Posterior cingulate gyrus (tissue), 11 donors: Measurements from ENCODE around the gene POU6F2.
"Not testable (repeated sequence)": the region's sequence is repeated elsewhere in the genome, so short reads cannot be mapped to it uniquely, and the experiment has no call there.

Experiments used
- DNase-seq, 10 donors: peaks; one replicate each; pipeline versions ENCODE4 v3.0.0 to v3.0.0-alpha.2; 2020 to 2021; ENCODE audit warnings: mixed read lengths in 3 of 10
- intact Hi-C: fragments of 100-400 bp; cut with DNase I; formaldehyde crosslinking; loops from one replicate; pipeline ENCODE4 v1.15.1; 2023

The POU6F2 gene

DNA sequence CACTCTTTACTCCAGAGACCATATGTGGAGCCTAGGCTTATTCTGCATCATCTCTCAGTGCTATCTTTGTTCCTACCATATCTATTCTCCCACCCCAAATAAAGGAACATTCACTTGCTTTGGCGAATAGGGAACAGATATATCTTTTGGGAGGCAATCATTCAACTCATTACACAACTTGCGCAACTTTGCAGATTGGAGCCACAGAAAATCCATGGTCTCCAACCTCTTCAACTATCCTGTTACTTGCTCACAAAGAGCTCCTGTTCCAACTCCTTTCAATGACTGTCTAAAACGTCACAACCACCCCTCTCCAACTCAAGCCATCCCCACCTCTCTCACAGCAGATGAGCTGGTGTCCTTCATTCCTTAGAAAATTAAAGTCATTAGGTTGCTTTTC is 203.7 kb downstream of the POU6F2 start:
- intact Hi-C loops = no loop called here
- DNase-seq = no peak

DNA sequence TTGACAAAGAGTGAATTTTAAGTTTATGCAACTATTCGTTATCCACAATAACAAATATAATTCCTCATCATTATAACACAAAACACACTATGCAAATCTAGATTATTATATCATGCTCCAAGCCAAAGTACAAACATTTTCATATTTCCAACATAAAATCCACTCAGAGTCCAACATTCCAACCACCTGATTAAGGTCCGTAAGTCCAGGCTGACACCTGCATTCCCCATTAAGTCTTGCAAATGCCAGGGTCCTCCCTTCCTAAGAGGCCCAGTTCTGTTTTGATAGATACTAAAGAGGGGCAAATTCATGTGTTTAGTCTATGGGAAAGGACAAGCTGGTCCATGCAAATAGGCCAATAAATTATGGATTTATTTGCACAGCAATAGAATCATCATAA is 206.1 kb downstream of the POU6F2 start:
- intact Hi-C loops = no loop called here
- no peak for DNase-seq

DNA sequence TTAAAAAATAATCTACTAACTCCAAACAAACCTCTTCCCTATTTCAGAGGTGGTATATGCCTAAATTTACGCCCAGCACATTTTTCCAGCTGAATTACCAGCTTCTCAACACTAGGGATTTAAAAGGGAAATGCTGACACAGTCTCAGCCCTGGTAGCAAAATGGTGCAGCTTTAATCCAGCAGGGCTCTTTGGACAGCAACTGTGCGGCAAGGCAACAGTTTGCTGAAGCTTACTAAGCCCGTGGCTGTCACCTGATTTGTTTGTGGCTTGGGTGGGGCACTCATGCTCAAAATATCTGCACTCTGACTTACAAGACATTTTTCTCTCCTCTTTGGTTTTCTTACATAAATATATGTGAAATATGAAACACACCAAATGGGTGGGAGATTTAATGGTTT is 206.7 kb downstream of the POU6F2 start:
- intact Hi-C loops = no loop called here
- no peak for DNase-seq

DNA sequence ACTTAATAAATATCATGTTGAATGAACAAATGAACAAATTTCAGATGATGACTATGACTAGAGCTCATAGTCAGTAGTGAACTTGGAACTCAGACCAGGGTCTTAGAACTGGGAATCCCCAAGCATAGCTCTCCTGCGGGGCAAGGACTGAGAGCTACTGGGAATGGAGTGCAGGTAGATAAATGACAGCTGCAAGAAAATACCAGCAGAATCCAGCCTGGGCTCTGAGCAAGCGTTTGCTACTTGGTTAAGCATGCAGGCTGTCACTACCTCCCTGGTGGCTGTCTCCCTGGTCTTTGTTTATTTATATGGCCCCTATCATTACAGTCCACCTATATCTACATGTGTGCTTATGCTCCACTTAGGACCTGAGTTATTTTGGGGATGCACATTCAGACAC is 208.4 kb downstream of the POU6F2 start:
- intact Hi-C loops = no loop called here
- no peak for DNase-seq

DNA sequence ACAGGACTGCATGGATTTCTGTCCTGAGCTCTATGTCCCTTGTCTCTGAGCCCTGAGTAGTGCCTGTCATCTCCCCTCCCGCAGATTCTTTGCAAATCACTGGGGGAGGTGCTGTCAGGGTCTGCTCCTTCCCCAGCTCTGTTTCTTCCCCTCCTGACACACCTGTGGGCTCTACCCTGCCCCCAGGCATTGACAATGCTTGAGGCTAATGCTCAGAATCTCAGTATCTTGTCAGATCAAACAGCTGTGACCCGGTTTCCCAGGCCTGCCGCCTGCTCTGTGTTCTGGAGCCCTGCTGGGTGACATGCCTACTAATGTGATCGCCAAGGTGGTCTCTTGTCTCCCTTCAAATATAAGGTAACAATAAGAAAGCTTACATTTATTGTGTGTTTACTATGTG is 209.0 kb downstream of the POU6F2 start:
- DNase-seq = no peak
- intact Hi-C loops = no loop called here

DNA sequence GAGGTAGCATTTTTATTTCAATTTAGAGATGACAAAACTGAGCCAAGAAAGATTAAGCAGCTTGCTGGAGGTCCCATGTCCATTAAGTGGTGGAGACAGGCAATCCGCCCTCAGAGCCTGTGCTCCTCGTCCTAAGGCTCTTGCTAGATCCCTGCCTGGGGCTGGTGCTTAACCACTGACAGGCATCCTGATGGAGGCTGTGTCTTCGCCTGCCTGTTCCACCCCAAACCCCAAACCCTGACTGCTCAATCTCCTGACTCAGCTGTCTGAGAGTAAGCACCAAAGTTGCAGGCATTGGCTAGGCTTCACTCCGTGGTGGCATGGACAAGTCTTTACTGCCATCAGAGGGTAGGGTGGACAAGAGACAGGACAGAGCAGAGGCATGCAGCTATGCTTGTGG is 209.4 kb downstream of the POU6F2 start:
- intact Hi-C loops = no loop called here
- DNase-seq = peak in 1 of 10 donors; percentile 78

DNA sequence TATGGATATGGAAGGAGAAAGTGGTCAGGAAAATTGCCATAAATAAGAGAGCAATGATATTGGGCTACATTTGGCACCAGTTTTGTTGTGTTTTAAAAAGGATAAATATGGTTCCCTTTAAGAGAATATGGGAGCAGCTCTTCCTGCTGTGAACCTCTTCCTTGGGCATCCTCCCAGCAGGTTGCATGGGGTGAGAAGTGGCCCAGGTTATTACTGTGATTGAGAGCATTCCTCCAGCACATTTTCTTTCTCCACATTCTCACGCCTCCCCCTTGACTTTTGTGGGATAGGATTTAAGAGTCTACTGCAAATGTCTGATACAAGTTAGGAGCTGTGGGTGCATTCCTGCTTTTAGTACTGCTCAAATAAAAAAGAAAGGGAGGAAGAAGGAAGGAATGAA is 214.8 kb downstream of the POU6F2 start:
- DNase-seq = no peak
- intact Hi-C loops = no loop called here

DNA sequence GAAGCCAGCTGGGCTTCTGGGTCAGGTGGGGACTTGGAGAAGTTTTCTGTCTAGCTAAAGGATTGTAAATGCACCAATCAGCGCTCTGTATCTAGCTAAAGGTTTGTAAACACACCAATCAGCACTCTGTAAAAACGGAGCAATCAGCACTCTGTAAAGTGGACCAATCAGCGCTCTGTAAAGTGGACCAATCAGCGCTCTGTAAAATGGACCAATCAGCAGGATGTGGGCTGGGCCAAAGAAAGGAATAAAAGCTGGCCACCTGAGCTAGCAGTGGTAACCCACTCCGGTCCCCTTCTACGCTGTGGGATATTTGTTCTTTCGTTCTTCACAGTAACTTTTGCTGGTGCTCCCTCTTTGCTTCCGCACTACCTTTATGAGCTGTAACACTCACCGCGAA is 216.7 kb downstream of the POU6F2 start:
- intact Hi-C loops, DNase-seq: not testable (repeated sequence)

DNA sequence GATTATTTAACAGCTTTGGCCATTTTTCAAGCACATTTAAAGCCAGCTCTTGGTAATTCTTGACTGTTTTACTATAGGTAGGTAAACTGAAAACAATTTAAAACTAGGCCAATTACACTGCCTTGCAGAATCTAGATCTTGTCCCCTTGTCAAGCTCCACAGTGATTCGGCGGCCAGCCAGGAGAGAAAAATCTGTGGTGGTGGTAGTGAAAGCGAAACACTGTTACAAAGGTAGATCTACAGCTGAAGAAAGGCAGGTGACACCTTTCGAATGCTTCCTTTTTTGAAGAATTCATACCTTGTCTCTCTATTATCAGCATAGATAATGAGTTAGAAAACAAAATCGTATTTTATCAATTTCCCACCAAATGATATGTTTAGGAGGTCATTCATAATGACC is 218.3 kb downstream of the POU6F2 start:
- intact Hi-C loops = no loop called here
- DNase-seq = no peak

DNA sequence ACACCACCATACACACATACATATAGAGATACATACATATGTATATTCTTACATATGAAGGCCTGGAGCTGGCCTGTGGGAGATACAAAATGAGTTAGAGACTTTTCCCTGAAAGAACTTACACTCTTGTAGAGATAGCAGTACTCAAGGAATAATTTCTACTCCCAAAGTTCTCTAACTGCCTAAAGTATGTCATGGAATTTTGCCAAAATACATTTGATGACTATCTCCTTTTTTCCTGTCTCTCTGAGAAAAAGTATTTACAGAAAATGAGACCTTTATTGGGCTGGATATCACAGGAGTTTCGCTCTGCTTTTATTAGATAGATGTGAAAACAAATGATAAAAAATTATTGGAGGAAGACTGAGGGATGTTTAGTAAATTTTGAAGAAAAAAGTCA is 220.1 kb downstream of the POU6F2 start:
- DNase-seq = no peak
- intact Hi-C loops = no loop called here

DNA sequence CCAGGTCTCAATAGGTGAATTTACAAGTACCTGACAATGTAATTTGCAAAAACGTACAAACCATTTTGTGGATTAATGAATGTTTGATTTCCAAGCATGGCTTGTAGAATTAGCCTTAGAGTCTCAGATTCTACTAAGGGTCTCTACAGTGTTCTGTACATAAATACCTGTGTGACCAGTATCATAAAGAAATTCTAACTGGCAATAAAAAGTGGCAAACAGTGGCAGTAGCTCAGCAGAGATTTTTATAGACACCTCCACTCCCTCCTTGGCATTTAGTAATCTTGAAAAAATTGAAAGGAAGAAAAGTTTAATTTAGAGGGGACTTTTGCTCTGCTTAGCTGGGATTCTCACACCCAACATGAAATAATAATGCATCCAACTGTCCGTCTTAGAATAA is 220.8 kb downstream of the POU6F2 start:
- DNase-seq = no peak
- intact Hi-C loops = no loop called here

DNA sequence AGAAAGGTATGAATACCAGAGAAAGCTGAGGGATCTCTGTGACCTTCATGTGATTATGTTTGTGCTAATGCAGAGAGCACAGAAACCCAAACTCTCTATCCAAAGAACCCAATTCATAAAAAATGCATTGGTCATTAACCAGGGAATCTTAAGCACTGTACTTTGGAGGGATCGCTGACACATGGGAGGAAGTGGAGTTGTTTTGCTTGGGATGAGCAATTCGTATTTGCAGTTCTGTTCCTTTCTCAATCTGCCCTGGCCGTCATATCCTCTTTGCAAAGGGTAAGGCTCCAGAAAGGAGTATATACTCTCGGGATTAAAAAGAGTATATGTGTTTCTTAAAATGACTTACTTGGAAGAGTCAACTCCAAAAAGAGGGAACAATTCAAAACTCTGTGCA is 221.3 kb downstream of the POU6F2 start:
- intact Hi-C loops = no loop called here
- DNase-seq = no peak

DNA sequence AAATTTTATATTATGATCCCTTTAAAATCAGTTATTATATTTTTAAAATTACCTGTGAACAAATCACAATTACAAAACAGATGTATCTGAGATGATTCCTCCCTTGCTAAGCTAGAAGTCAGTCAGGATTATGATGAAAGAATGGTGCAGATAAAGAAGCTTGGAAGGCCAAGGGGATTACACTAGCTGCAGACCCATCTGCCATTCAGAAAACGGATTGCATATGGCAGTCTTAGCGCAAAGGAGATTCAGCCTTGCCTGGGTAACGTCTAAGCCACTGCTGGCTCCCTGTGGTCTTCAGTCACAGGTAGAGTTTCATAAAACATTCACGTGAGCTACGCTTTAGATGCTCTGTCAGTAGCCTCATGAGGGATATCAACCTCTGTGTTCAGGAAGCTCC is 222.2 kb downstream of the POU6F2 start:
- DNase-seq = no peak
- intact Hi-C loops = no loop called here

DNA sequence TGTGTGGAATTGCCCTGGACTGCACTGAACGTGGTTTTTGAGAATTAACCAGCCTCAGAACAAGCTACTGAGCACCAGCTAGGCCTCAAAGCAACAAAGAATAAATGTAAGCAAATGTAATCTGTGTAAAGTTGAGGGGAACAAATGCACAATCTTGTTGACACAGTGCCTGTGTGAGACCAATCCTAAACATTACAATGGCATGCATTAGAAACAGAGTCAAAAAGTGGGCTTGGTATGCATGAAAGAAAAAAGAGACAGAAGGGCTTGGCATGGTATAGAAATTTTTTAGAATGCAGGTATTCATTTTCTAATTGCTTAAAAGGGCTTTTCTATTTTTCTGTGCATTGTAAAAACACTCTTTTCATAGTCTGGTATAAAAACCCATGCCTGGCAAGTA is 224.3 kb downstream of the POU6F2 start:
- intact Hi-C loops = no loop called here
- no peak for DNase-seq

DNA sequence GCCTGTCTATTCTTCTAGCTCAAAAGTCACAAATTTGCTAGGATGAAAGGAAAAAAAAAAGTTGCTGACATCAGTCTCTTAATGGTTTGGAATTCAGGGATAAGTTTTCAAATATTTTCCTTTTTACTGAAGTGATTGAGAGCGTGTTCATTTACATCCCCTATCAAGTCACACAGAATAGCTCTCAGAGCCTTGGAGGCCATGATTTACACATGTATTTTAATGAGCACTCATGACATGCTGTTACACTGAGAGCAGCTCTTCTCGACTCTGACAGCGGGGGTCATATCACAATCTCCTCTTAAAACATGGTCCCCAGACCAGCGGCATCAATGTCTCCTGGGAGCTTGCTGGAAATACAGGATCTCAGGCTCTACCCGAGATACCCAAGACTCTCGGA is 232.7 kb downstream of the POU6F2 start:
- DNase-seq = no peak
- intact Hi-C loops = no loop called here

DNA sequence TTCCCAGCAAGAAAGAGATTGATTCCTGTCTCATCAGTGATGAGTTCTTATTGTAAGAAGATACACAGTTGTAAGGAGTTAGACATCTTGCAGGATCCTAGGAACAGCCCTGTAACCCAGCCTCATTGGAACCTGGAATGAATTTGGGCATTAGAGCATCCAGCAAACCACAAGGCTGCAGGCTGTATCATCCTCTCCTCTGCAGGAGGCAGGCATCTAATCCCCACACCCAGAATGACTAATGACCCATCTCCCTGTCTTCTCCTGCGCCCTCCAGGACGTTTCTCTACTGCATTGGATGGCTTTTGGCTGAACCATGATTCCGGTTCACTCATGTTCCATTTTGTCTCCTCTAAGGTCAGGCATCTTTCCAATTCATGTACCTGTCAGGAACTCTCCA is 233.9 kb downstream of the POU6F2 start:
- intact Hi-C loops = no loop called here
- DNase-seq = no peak

DNA sequence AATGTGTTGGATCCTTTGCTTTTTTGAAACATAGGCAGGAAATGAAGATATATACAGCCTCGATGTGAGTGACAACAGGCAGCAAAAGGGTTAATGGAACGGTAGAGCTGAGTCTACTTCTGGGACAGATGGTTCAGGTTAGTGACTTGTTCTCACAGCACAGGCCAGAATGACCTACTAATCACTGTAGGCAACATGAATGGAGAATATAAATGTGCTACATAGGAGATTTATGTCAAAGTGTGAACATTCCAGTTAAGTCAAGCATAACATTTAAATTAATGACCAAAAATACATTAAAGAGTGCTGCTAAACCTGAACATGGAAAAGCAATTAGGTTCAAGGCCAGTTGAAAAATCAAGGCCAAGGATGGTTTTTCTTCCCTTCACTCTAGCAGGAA is 235.2 kb downstream of the POU6F2 start:
- DNase-seq = no peak
- intact Hi-C loops = no loop called here

DNA sequence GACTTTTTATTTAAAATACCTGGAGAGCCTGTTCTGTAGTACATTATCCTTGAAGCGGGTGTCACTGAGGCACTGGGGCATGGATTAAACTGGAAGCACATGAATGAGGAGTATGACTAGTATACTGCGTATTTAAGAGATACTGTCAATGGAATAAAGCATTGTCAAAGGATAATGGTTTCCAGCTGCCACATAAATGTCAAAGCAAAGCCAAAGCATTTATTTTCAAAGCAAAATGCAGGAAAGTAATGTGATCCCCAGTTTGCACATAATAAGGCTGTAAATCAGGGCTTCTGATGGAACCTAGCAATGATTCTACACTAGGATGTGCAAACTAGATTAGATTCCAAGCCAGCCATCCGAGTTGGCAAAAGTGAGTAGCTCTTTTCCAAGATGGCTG is 240.1 kb downstream of the POU6F2 start:
- DNase-seq = no peak
- intact Hi-C loops = no loop called here

DNA sequence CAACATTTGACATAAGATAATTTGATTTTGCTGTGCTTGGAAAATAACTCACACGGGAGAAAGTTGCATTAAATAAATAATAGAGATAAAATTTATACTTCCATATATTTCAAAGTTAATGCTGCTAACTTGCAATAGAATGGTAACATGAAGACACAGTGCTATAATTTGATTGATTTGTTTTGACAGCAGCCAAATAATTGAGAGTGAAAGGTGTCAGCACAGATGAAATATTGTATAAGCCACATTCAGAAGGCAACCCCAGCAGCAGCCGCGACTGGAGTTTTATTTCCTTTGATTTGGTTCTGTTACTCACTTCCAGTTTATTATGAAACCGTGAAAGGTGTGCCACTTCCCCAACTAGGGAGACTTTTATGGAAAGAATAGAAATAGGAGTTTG is 242.2 kb downstream of the POU6F2 start:
- no peak for DNase-seq
- intact Hi-C loops = no loop called here

DNA sequence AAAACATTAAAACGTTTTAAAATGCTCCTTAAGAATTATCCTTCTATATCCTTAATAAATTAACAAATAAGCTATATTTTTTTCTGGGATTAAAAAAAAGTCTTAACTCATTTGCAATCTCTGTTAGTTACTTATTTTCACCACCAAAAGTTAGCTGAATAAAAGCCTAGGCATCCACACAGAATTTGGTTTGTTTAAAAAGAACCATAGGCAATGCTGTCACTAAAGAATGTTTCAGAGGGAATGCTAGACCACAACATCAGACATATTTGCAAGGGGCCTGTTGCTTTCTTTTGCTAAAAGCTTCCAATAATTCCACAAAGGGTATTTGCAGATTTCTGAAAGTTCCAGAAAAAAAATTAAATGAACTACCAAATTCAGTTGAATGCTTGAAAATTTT is 244.2 kb downstream of the POU6F2 start:
- intact Hi-C loops = no loop called here
- no peak for DNase-seq

DNA sequence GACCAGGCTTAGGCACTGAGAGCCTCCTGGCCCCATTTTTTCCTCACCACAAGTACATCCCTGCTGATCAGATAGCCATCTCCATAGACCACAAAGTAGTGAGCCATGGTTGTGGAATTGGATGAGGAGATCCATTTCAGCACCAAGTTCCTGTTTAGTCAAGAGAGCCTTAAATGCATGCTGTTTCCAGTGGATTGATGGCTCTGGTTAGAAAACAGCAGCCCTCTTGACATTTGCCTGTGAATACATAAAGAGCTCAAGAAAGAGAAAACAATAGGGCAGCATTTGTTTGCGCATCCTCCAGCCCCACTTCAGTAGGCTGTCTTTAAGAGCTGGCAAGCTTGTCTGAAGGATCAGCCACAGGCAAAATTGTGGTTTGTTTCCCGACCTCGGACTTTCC is 251.2 kb downstream of the POU6F2 start:
- intact Hi-C loops = no loop called here
- no peak for DNase-seq

DNA sequence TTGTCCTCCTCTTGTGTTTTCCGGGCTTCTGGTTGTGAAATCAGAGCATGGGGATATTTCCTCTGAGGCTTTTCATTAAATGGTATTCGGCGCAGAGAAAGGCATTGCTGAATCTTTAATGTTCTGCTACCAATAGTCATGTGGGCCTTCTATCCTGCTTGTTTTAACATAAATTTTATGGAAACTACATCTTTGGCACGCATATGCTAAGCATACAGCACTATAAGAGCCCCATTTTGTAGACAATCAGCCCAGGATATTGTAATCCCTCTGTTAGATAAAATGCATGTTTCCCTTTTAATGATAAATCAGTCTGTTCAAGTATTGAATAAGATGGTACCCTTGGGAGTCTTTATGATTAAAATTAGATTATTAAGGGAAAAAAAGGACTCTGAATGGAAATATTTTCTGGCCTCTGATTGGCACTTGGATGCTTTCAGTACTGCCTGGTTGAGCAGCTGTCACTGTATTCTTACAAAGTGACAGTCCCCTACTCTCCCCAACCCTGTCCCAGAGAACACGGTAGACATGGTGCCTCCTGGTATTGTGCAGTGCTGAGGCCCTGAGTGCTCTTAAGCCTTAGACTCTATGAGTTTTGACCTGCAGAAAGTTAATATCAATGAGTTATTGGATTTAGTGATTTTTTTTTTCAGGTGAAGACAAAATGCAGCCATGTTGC is 256.3 kb downstream of the POU6F2 start:
- DNase-seq = no peak
- intact Hi-C loops = no loop called here

DNA sequence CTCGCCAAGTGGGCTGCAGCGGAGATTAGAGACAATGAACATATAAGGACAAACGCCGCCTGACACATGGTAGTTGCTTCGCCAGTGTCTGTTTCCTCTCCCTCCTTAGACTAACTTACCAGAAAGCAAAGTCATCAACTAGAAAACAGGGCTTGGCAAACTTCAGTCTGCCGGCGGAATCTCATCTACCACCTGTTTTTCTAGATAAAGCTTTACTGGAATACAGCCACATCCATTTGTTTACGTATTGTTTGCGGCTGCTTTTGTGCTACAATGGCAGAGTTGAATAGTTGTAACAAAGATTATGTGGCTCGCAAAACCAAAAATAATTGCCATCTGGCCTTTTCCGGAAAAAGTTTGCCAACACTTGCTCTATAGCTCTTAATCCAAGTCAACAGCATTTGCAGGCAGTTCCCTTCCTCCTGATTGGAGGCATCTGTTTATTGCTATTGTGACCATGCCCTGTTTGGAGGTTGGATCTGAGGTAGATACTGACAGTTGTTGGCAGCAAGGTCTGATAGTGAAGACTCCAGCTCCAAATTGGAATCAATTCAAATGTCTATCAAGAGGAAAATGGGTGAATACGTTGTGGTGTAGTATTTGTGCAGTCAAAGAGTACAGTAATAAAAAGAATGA is 260.6 kb downstream of the POU6F2 start:
- intact Hi-C loops = no loop called here
- no peak for DNase-seq
